Trophoblast cell (in vitro differentiated cells and primary cell): ENCODE results near the gene POLR3B.
"Not testable (repeated sequence)": the region's sequence is repeated elsewhere in the genome, so short reads cannot be mapped to it uniquely, and the experiment has no call there.

Source experiments
- DNase-seq, 2 donors: peaks; one replicate each; pipeline ENCODE4 v3.0.0-alpha.2; 2016
- H2AFZ ChIP-seq: 2 replicates; pipeline ENCODE4 v1.6.1; 2013; ENCODE audit warnings: low read length, moderate library complexity, mild to moderate bottlenecking; ENCODE audit not compliant: insufficient read depth, poor library complexity
- H2AK5ac ChIP-seq: 2 replicates; pipeline ENCODE4 v1.6.1; 2013; ENCODE audit warnings: mild to moderate bottlenecking, low read length
- H2BK120ac ChIP-seq: 2 replicates; pipeline ENCODE4 v1.6.1; 2013; ENCODE audit warnings: low read length, mild to moderate bottlenecking, moderate library complexity; ENCODE audit not compliant: insufficient read depth, poor library complexity
- H2BK12ac ChIP-seq: 2 replicates; pipeline ENCODE4 v1.6.1; 2013; ENCODE audit warnings: mild to moderate bottlenecking, low read length, moderate library complexity
- H2BK5ac ChIP-seq: 2 replicates; pipeline ENCODE4 v1.6.1; 2013; ENCODE audit warnings: low read length, low read depth, moderate library complexity, mild to moderate bottlenecking; ENCODE audit not compliant: poor library complexity
- H3K14ac ChIP-seq: 2 replicates; pipeline ENCODE4 v1.6.1; 2013; ENCODE audit warnings: mild to moderate bottlenecking, low read length
- H3K18ac ChIP-seq: 2 replicates; pipeline ENCODE4 v1.6.1; 2013; ENCODE audit warnings: mild to moderate bottlenecking, low read length
- H3K23ac ChIP-seq: 2 replicates; pipeline ENCODE4 v1.6.1; 2013; ENCODE audit warnings: low read length
- H3K27ac ChIP-seq: 2 replicates; pipeline ENCODE4 v1.5.1; 2013; ENCODE audit warnings: low read depth, mild to moderate bottlenecking, inconsistent platforms, low read length, moderate library complexity
- H3K27me3 ChIP-seq: 2 replicates; pipeline ENCODE4 v1.6.1; 2013; ENCODE audit warnings: inconsistent platforms, mild to moderate bottlenecking, low read length, moderate library complexity; ENCODE audit not compliant: insufficient read depth
- H3K36me3 ChIP-seq, 2 experiments: 1 replicate in 1 of 2; 2 replicates in 1 of 2; pipeline ENCODE4 v1.6.1; 2013; ENCODE audit warnings: low read length in 2 of 2, mild to moderate bottlenecking in 2 of 2, moderate library complexity in 1 of 2; ENCODE audit not compliant: insufficient read depth in 2 of 2, control insufficient read depth in 1 of 2
- H3K4ac ChIP-seq: 2 replicates; pipeline ENCODE4 v1.6.1; 2013; ENCODE audit warnings: low read depth, mild to moderate bottlenecking, low read length, moderate library complexity
- H3K4me1 ChIP-seq, 2 experiments: 1 replicate in 1 of 2; 2 replicates in 1 of 2; pipeline ENCODE4 v1.6.1; 2013; ENCODE audit warnings: low read length in 2 of 2, mild to moderate bottlenecking in 2 of 2, moderate library complexity in 1 of 2; ENCODE audit not compliant: insufficient read depth in 2 of 2, control insufficient read depth in 1 of 2
- H3K4me2 ChIP-seq: 2 replicates; pipeline ENCODE4 v1.6.1; 2013; ENCODE audit warnings: inconsistent platforms, mild to moderate bottlenecking, low read length, moderate library complexity
- H3K4me3 ChIP-seq: 2 replicates; pipeline ENCODE4 v1.5.1; 2013; ENCODE audit warnings: mild to moderate bottlenecking, low read depth, low read length, inconsistent platforms
- H3K79me1 ChIP-seq: one replicate; pipeline ENCODE4 v1.6.1; 2013; ENCODE audit warnings: low read length
- H3K79me2 ChIP-seq: 2 replicates; pipeline ENCODE4 v1.6.1; 2013; ENCODE audit warnings: low read length, mild to moderate bottlenecking; ENCODE audit not compliant: control insufficient read depth, insufficient read depth, poor library complexity
- H3K9ac ChIP-seq: 2 replicates; pipeline ENCODE4 v1.6.1; 2013; ENCODE audit warnings: mild to moderate bottlenecking, low read length
- H3K9me3 ChIP-seq: 2 replicates; pipeline ENCODE4 v1.6.1; 2013; ENCODE audit warnings: low read depth, mild to moderate bottlenecking, control low read depth, inconsistent platforms, low read length; ENCODE audit not compliant: insufficient read depth
- H4K12ac ChIP-seq: 2 replicates; pipeline ENCODE4 v1.6.1; 2013; ENCODE audit warnings: low read depth, mild to moderate bottlenecking, low read length, moderate library complexity
- H4K8ac ChIP-seq: 2 replicates; pipeline ENCODE4 v1.6.1; 2013; ENCODE audit warnings: low read depth, mild to moderate bottlenecking, low read length, moderate library complexity
- H4K91ac ChIP-seq: one replicate; pipeline ENCODE4 v1.6.1; 2013; ENCODE audit warnings: low read depth, mild to moderate bottlenecking, low read length, moderate library complexity
- WGBS: extraction: QIAGEN DNeasy Blood & Tissue Kit; methylation state at CpG from one replicate; pipeline ENCODE4 v1.1.7; 2013; ENCODE audit warnings: missing lambda C conversion rate; ENCODE audit not compliant: insufficient read length, insufficient coverage; ENCODE audit errors: extremely low coverage; 5-methylcytosine and 5-hydroxymethylcytosine counted together

The POLR3B gene

DNA sequence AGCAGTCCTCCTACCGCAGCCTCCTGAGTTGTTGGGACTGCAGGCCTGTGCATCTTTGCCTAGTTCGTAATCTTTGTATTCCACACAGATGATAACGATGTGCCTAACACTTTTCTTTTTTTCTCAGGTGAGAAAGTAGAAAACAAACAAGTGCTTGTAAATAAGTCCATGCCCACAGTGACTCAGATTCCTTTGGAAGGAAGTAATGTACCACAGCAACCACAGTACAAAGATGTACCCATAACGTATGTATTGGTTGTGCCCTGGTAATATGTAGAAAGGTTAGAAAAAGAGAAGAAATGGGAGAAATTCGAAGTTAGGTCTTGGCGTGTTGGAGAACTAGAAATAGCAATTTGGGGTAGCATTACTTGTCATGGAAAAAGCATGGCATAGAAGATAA lies 101.6 kb downstream of the POLR3B start:
- no peak overlapping the region for H3K23ac ChIP-seq
- no peak overlapping the region for H2BK5ac ChIP-seq
- no peaks in the 10 kb centered on the region for H3K4me1 ChIP-seq
- H4K91ac ChIP-seq: no peak overlapping the region
- H3K36me3 ChIP-seq: peaks cover 0 to 6% of the 10 kb centered on the region in 2 experiments
- H2BK120ac ChIP-seq: no peak overlapping the region
- no peak for DNase-seq
- H3K27me3 ChIP-seq: no peaks in the 10 kb centered on the region
- WGBS: 100% methylated on average over 2 of the region's 6 CpGs
- no peak overlapping the region for H3K4me3 ChIP-seq
- H3K9ac ChIP-seq: no peak overlapping the region
- H3K79me2 ChIP-seq: no peaks in the 10 kb centered on the region
- no peak overlapping the region for H3K4ac ChIP-seq
- no peak overlapping the region for H3K4me2 ChIP-seq
- H3K18ac ChIP-seq: no peak overlapping the region
- H3K14ac ChIP-seq: no peak overlapping the region
- no peak overlapping the region for H2AFZ ChIP-seq
- no peak overlapping the region for H4K12ac ChIP-seq
- H3K79me1 ChIP-seq: no peaks in the 10 kb centered on the region
- no peak overlapping the region for H2AK5ac ChIP-seq
- no peaks in the 10 kb centered on the region for H3K9me3 ChIP-seq
- H3K27ac ChIP-seq: no peak overlapping the region
- no peak overlapping the region for H4K8ac ChIP-seq
- H2BK12ac ChIP-seq: no peak overlapping the region

- Histone ChIP-seq H3K4me2 (no peak overlapping the region), H3K27me3 (no peaks in the 10 kb centered on the region), H3K4me1 (no peaks in the 10 kb centered on the region), H2BK120ac (no peak overlapping the region), H3K79me1 (no peaks in the 10 kb centered on the region), H3K36me3 (peaks cover 0 to 6% of the 10 kb centered on the region in 2 experiments), H3K4ac (no peak overlapping the region), H3K4me3 (no peak overlapping the region), H2AK5ac (no peak overlapping the region), H4K91ac (no peak overlapping the region), H3K14ac (no peak overlapping the region), H2BK5ac (no peak overlapping the region), H3K79me2 (no peaks in the 10 kb centered on the region), H4K12ac (no peak overlapping the region), H3K9me3 (no peaks in the 10 kb centered on the region), H2BK12ac (no peak overlapping the region), H4K8ac (no peak overlapping the region), H3K27ac (no peak overlapping the region), H2AFZ (no peak overlapping the region), H3K9ac (no peak overlapping the region), H3K18ac (no peak overlapping the region), H3K23ac (no peak overlapping the region)
- DNase-seq: no peak
- WGBS: no CpG with 5 or more reads among the region's 1 CpG
Observed at GRCh38 chr12:106459534-106459933, 102.0 kb downstream of the POLR3B start.

- DNase-seq: no peak
- Histone ChIP-seq H2BK120ac (no peak overlapping the region), H3K18ac (no peak overlapping the region), H3K4me2 (no peak overlapping the region), H3K27me3 (no peaks in the 10 kb centered on the region), H3K9me3 (no peaks in the 10 kb centered on the region), H3K4me1 (no peaks in the 10 kb centered on the region), H4K91ac (no peak overlapping the region), H2BK12ac (no peak overlapping the region), H3K36me3 (peaks cover 0 to 6% of the 10 kb centered on the region in 2 experiments), H3K4ac (no peak overlapping the region), H2AK5ac (no peak overlapping the region), H3K79me2 (no peaks in the 10 kb centered on the region), H3K79me1 (no peaks in the 10 kb centered on the region), H2BK5ac (no peak overlapping the region), H4K12ac (no peak overlapping the region), H3K14ac (no peak overlapping the region), H2AFZ (no peak overlapping the region), H3K23ac (no peak overlapping the region), H3K9ac (no peak overlapping the region), H4K8ac (no peak overlapping the region), H3K4me3 (no peak overlapping the region), H3K27ac (no peak overlapping the region)
- WGBS: no CpG with 5 or more reads among the region's 2 CpGs
Observed at GRCh38 chr12:106461730-106462129, 104.2 kb downstream of the POLR3B start.

GRCh38 chr12:106465605-106466004 lies 108.1 kb downstream of the POLR3B start:
- not testable (repeated sequence) for H3K36me3 ChIP-seq

More at GRCh38 chr12:106465605-106466004, 108.1 kb downstream of the POLR3B start:
- H2BK120ac ChIP-seq, H2AFZ ChIP-seq, H2BK5ac ChIP-seq, H3K18ac ChIP-seq, H3K4me3 ChIP-seq, H3K9me3 ChIP-seq, H3K9ac ChIP-seq, H2AK5ac ChIP-seq, H4K91ac ChIP-seq, H3K79me2 ChIP-seq, H3K79me1 ChIP-seq, H3K4ac ChIP-seq, H4K12ac ChIP-seq, H3K14ac ChIP-seq, H3K4me2 ChIP-seq, H3K27ac ChIP-seq, DNase-seq, H4K8ac ChIP-seq, H2BK12ac ChIP-seq, H3K27me3 ChIP-seq, H3K4me1 ChIP-seq, H3K23ac ChIP-seq: not testable (repeated sequence)
- WGBS: no CpG with 5 or more reads among the region's 4 CpGs
